Lung (tissue), 12 donors: ENCODE measurements around the gene OR8B12. TPM values are rescaled to one million over a fixed set of nuclear protein-coding genes. Genes with fewer than 3 reads are reported as not detected.
A peak's percentile ranks its signal among the peaks of the same experiment; 100 is the strongest.

ENCODE experiments used
- ATAC-seq: fragments of 200-7000 bp; cut with Tn5 transposase; one replicate; pipeline ENCODE4 v1.9.1; 2020; ENCODE audit warnings: moderate number of reproducible peaks; ENCODE audit not compliant: insufficient read depth, low FRiP score
- DNase-seq, 3 donors: peaks; one replicate each; pipeline ENCODE4 v3.0.0-alpha.2; 2013 to 2017
- H3K27ac ChIP-seq, 2 donors: one replicate each; pipeline ENCODE4 v1.5.1; 2013; ENCODE audit warnings: mild to moderate bottlenecking in 2 of 2, moderate library complexity in 2 of 2, control low read depth in 1 of 2, inconsistent platforms in 1 of 2, low read depth in 1 of 2, low read length in 1 of 2
- H3K27me3 ChIP-seq, 3 donors: one replicate each; pipeline ENCODE4 v1.5.1; 2013; ENCODE audit warnings: low read length in 2 of 3; ENCODE audit not compliant: control insufficient read depth in 3 of 3, insufficient read depth in 3 of 3
- H3K36me3 ChIP-seq, 4 donors: one replicate each; pipeline ENCODE4 v1.5.1; 2013; ENCODE audit warnings: low read length in 4 of 4, mild to moderate bottlenecking in 1 of 4, moderate library complexity in 1 of 4; ENCODE audit not compliant: control insufficient read depth in 4 of 4, insufficient read depth in 4 of 4
- H3K4me1 ChIP-seq, 5 donors: one replicate each; pipeline ENCODE4 v1.5.1; 2013; ENCODE audit warnings: low read length in 5 of 5, mild to moderate bottlenecking in 2 of 5, moderate library complexity in 1 of 5; ENCODE audit not compliant: control insufficient read depth in 5 of 5, insufficient read depth in 5 of 5
- H3K4me3 ChIP-seq: one replicate; pipeline ENCODE4 v1.5.1; 2013; ENCODE audit warnings: mild to moderate bottlenecking, control low read depth, moderate library complexity
- H3K9ac ChIP-seq, 2 donors: one replicate each; pipeline ENCODE4 v1.5.1; 2013; ENCODE audit warnings: low read length in 2 of 2, control low read depth in 1 of 2; ENCODE audit not compliant: insufficient read depth in 1 of 2
- H3K9me3 ChIP-seq, 4 donors: one replicate each; pipeline ENCODE4 v1.5.1; 2013; ENCODE audit warnings: low read length in 3 of 4, mild to moderate bottlenecking in 1 of 4, moderate library complexity in 1 of 4; ENCODE audit not compliant: control insufficient read depth in 4 of 4, insufficient read depth in 3 of 4
- WGBS, 2 donors: extraction: QIAGEN DNeasy Blood & Tissue Kit; methylation state at CpG; one replicate each; pipeline ENCODE4 v1.1.7; 2013; 5-methylcytosine and 5-hydroxymethylcytosine counted together
- polyA plus RNA-seq, 2 donors: library from polyadenylated mRNA; stranded (reverse); fragments of 200-250 nt; gene quantifications; one replicate each; pipeline ENCODE4 v1.2.1, GENCODE V29; 2013
- total RNA-seq, 2 donors: library from RNA; depleted of rRNA in 1 of 2; stranded (reverse); fragments of >200 nt in 1 of 2; gene quantifications; one replicate each; pipeline ENCODE4 v1.2.1, GENCODE V29; 2014 to 2021
- TF ChIP-seq, protein P1 (sequence below): IDR thresholded peaks from 2 replicates; pipeline ENCODE4 v1.5.1; 2012; ENCODE audit warnings: mild to moderate bottlenecking; ENCODE audit errors: control extremely low read depth, extremely low read depth
- donor health status: control.
- donor health status: control.
- donor health status: Bipolar disorder and iron deficiency.
- donor health status: healthy.
- donor health status: DM: yes; HTN: yes; CAD: no.

The OR8B12 gene
- total and polyA plus RNA-seq, 4 donors = not detected

DNA sequence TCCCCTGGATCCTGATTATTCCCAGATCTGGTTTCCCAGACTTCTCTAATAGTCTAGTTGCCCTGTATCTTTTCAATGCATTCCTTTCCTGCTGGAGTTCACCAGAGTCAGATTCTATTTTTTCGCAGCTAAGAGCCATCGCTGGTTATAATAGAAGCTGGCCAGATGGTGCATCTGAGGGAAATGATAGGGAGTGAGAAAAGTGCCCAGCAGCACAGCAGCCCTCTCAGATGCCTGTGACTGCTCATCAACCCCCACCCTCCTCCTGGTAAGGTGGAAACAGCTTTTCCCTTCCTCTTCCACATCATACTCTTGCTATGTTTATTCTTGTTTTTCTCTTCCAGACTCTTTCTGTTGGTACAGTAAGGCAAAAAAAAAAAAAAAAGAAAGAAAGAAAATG is 39.1 kb upstream of the OR8B12 start:
- WGBS, 2 donors = 90 to 94% methylated on average over 2 of the region's 2 CpGs
- no peak for ATAC-seq
- DNase-seq = no peak
- no peaks in the 10 kb centered on the region for H3K9me3 ChIP-seq
- no peak overlapping the region for H3K9ac ChIP-seq
- H3K27ac ChIP-seq = no peak overlapping the region
- peaks cover 0 to 3% (median 0%) of the 10 kb centered on the region in 5 donors for H3K4me1 ChIP-seq
- TF ChIP-seq, protein P1, sequence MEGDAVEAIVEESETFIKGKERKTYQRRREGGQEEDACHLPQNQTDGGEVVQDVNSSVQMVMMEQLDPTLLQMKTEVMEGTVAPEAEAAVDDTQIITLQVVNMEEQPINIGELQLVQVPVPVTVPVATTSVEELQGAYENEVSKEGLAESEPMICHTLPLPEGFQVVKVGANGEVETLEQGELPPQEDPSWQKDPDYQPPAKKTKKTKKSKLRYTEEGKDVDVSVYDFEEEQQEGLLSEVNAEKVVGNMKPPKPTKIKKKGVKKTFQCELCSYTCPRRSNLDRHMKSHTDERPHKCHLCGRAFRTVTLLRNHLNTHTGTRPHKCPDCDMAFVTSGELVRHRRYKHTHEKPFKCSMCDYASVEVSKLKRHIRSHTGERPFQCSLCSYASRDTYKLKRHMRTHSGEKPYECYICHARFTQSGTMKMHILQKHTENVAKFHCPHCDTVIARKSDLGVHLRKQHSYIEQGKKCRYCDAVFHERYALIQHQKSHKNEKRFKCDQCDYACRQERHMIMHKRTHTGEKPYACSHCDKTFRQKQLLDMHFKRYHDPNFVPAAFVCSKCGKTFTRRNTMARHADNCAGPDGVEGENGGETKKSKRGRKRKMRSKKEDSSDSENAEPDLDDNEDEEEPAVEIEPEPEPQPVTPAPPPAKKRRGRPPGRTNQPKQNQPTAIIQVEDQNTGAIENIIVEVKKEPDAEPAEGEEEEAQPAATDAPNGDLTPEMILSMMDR = no peak
- no peaks in the 10 kb centered on the region for H3K27me3 ChIP-seq
- H3K36me3 ChIP-seq = no peaks in the 10 kb centered on the region
- no peak overlapping the region for H3K4me3 ChIP-seq

DNA sequence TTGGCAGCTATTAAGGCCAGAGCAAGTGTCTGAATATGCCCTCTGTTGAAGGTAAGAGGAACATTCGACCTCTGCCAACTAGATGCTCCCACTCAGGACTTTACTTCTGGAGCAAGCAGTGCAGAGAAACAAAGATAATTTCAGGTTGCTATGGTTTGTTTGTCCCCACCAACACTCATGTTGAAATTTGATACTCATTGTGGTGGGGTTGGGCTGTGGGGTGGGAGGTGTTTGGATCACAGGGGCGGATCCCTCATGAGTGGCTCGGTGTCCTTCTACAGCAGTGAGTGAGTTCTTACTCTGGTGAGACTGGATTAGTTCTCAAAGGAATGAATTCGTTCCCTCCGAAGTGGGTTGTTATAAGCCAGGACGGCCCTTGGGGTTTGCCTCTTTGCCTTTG is 38.4 kb upstream of the OR8B12 start:
- WGBS, 2 donors = 73 to 81% methylated on average over 6 of the region's 6 CpGs
- H3K27me3 ChIP-seq = no peaks in the 10 kb centered on the region
- no peak overlapping the region for H3K9ac ChIP-seq
- no peak for ATAC-seq
- H3K4me1 ChIP-seq = peaks cover 0 to 3% (median 0%) of the 10 kb centered on the region in 5 donors
- peak in 2 of 3 donors; percentile 13 to 21 for DNase-seq
- TF ChIP-seq, protein P1 = no peak
- no peaks in the 10 kb centered on the region for H3K36me3 ChIP-seq
- no peak overlapping the region for H3K27ac ChIP-seq
- H3K4me3 ChIP-seq = no peak overlapping the region
- no peaks in the 10 kb centered on the region for H3K9me3 ChIP-seq

GRCh38 chr11:124578761-124579160 is 35.3 kb upstream of the OR8B12 start:
- TF ChIP-seq, protein P1 = no peak
- 73 to 85% methylated on average over 4 of the region's 4 CpGs for WGBS, 2 donors
- DNase-seq = no peak
- no peak for ATAC-seq
- H3K27ac ChIP-seq = no peak overlapping the region
- H3K4me1 ChIP-seq = peaks cover 0 to under 1% (median 0%) of the 10 kb centered on the region in 5 donors
- H3K36me3 ChIP-seq = no peaks in the 10 kb centered on the region
- H3K27me3 ChIP-seq = no peaks in the 10 kb centered on the region
- no peak overlapping the region for H3K9ac ChIP-seq
- no peak overlapping the region for H3K4me3 ChIP-seq
- no peaks in the 10 kb centered on the region for H3K9me3 ChIP-seq

DNA sequence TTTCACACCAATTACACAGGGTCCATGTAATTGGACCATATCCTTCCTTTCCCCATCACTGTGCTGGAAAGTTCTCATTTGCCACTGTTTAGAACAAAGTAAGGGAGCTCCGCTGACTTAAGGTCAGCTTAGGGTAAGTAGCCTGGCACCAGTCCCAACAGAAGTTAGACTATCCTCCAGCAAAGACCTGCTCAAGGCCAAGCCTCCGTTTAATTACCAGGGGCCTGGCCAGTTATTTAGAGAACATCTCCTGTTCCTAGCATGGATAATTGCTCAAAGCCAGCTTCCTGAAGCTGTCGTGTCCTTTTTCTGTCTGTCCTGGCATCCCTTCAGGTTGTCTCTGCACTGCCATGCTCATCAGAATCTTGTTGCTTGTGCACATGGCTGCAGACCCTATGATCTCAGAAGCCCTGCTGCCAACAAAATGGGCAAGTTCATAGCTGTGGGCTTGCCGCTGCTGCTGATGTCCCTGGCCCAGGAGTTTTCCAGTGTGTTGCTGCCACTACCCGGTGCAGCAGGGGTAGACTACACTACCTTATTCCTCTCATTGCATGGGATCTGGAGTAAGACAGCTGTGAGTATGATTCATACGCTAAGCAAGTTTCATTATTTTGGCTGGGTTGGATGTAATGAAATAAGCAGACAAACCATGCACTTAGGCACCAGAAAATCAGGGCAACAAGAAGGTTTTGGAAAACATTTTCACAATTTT is 34.4 kb upstream of the OR8B12 start:
- DNase-seq (peak in 1 of 3 donors; percentile 5), ATAC-seq (no peak)
- H3K4me1 ChIP-seq = no peaks in the 10 kb centered on the region
- H3K27ac ChIP-seq = no peak overlapping the region
- TF ChIP-seq, protein P1 = no peak
- H3K9me3 ChIP-seq = no peaks in the 10 kb centered on the region
- no peak overlapping the region for H3K9ac ChIP-seq
- H3K36me3 ChIP-seq = no peaks in the 10 kb centered on the region
- WGBS, 2 donors = 75 to 80% methylated on average over 6 of the region's 6 CpGs
- no peak overlapping the region for H3K4me3 ChIP-seq
- H3K27me3 ChIP-seq = no peaks in the 10 kb centered on the region
